ENCODE data around the gene GOLGA3. TPM values are rescaled to one million over a fixed set of nuclear protein-coding genes. Genes with fewer than 3 reads are reported as not detected.

Gene GOLGA3
- total RNA-seq, 4 donors from 2014 or later = 69.8 to 117 (median 97.7) TPM

GRCh38 chr12:132723015-132723763, 105.5 kb downstream of the GOLGA3 start:
- 88 to 89% methylated on average over 29 to 30 of the region's 30 CpGs for WGBS, 2 donors
- no peaks in the 10 kb centered on the region for H3K27me3 ChIP-seq
- peaks cover 3 to 99% (median 28%) of the 10 kb centered on the region in 3 donors for H3K36me3 ChIP-seq
- no peak for DNase-seq (ENCODE audit: low spot score in 2 of 2)
- no peaks in the 10 kb centered on the region for H3K4me1 ChIP-seq
- H3K27ac ChIP-seq = no peak overlapping the region
- no peak for TF ChIP-seq CTCF (IDR thresholded peaks at IDR 0.05)
- no peaks in the 10 kb centered on the region for H3K9me3 ChIP-seq
- no peak overlapping the region for H3K4me3 ChIP-seq

- no peaks in the 10 kb centered on the region for H3K9me3 ChIP-seq
- 90 to 95% methylated on average over 22 to 25 of the region's 25 CpGs for WGBS, 2 donors
- TF ChIP-seq CTCF (IDR thresholded peaks at IDR 0.05) = no peak
- TF ChIP-seq POLR2A (IDR thresholded peaks at IDR 0.05) = no peak
- no peak for TF ChIP-seq EP300 (IDR thresholded peaks at IDR 0.05)
Measured at GRCh38 chr12:132720606-132721345, 107.9 kb downstream of the GOLGA3 start.

GRCh38 chr12:132719954-132720324, 108.7 kb downstream of the GOLGA3 start:
- 86 to 91% methylated on average over 12 of the region's 12 CpGs for WGBS, 2 donors
- DNase-seq (ENCODE audit: low spot score in 2 of 2) = no peak
- H3K36me3 ChIP-seq = peaks cover 0 to 99% (median 12%) of the 10 kb centered on the region in 3 donors

More at GRCh38 chr12:132720606-132721345, 107.9 kb downstream of the GOLGA3 start:
- Histone ChIP-seq H3K4me3 (no peak overlapping the region), H3K27ac (no peak overlapping the region), H3K27me3 (no peaks in the 10 kb centered on the region), H3K36me3 (peaks cover 0 to 99% (median 12%) of the 10 kb centered on the region in 3 donors), H3K4me1 (no peaks in the 10 kb centered on the region)
- no peak for DNase-seq (ENCODE audit: low spot score in 2 of 2)

GRCh38 chr12:132719141-132719953, 109.3 kb downstream of the GOLGA3 start:
- no peaks in the 10 kb centered on the region for H3K27me3 ChIP-seq
- H3K4me3 ChIP-seq = no peak overlapping the region
- H3K9me3 ChIP-seq = no peaks in the 10 kb centered on the region
- no peak for DNase-seq (ENCODE audit: low spot score in 2 of 2)
- TF ChIP-seq CTCF (IDR thresholded peaks at IDR 0.05) = no peak
- H3K4me1 ChIP-seq = no peaks in the 10 kb centered on the region
- no peak overlapping the region for H3K27ac ChIP-seq
- H3K36me3 ChIP-seq = peaks cover 0 to 99% (median 12%) of the 10 kb centered on the region in 3 donors
- WGBS, 2 donors = 91 to 93% methylated on average over 30 to 31 of the region's 31 CpGs

More at GRCh38 chr12:132719954-132720324, 108.7 kb downstream of the GOLGA3 start:
- H3K27ac ChIP-seq = no peak overlapping the region
- H3K4me3 ChIP-seq = no peak overlapping the region
- no peaks in the 10 kb centered on the region for H3K27me3 ChIP-seq
- no peaks in the 10 kb centered on the region for H3K9me3 ChIP-seq
- TF ChIP-seq POLR2A (IDR thresholded peaks at IDR 0.05) (no peak), CTCF (IDR thresholded peaks at IDR 0.05) (no peak), EP300 (IDR thresholded peaks at IDR 0.05) (no peak)
- H3K4me1 ChIP-seq = no peaks in the 10 kb centered on the region

Small RNA genes lying within 50 kb of the gene (small RNA-seq; reads per million reads assigned to genes)
- gene RNA5SP379 = not detected

Other genes with a start within 250 kb of the GOLGA3 start
- gene LRCOL1, start 218.3 kb downstream of the GOLGA3 start, total RNA-seq = not detected
- not detected for gene P2RX2, start 210.1 kb downstream of the GOLGA3 start, total RNA-seq
- gene POLE, start 141.5 kb downstream of the GOLGA3 start, total RNA-seq = 100 to 1,000 TPM in 1 of 4 donors, 10 to 100 TPM in 3; 32.2 to 133 (median 44.4) TPM
- 10 to 100 TPM; 40.8 to 72.5 (median 62.3) TPM for gene PXMP2, start 141.3 kb downstream of the GOLGA3 start, total RNA-seq
- gene PGAM5, start 118.0 kb downstream of the GOLGA3 start, total RNA-seq = 10 to 100 TPM; 22.9 to 50.7 (median 33.2) TPM
- gene ANKLE2, start 67.0 kb downstream of the GOLGA3 start, total RNA-seq = 100 to 1,000 TPM in 1 of 4 donors, 10 to 100 TPM in 3; 68.2 to 103 (median 82.9) TPM
- 10 to 100 TPM; 36.1 to 58.6 (median 39.8) TPM for gene CHFR, start 58.7 kb upstream of the GOLGA3 start, total RNA-seq
- 10 to 100 TPM in 1 of 4 donors, 1 to 10 TPM in 3; 7.9 to 20.6 (median 9.0) TPM for gene ZNF605, start 127.4 kb upstream of the GOLGA3 start, total RNA-seq
- 10 to 100 TPM; 15.5 to 30.8 (median 21.2) TPM for gene ZNF26, start 157.5 kb upstream of the GOLGA3 start, total RNA-seq
- gene ZNF84, start 208.6 kb upstream of the GOLGA3 start, total RNA-seq = 10 to 100 TPM; 21.6 to 62.0 (median 30.1) TPM